HG03060 (cell line): ENCODE results near the gene EML6.

Experiments
- ATAC-seq: cut with Tn5 transposase; IDR thresholded peaks from one replicate; pipeline ENCODE4 v1.9.1; 2021; ENCODE audit warnings: low read depth, moderate number of reproducible peaks; ENCODE audit not compliant: unreplicated experiment

Gene EML6

DNA sequence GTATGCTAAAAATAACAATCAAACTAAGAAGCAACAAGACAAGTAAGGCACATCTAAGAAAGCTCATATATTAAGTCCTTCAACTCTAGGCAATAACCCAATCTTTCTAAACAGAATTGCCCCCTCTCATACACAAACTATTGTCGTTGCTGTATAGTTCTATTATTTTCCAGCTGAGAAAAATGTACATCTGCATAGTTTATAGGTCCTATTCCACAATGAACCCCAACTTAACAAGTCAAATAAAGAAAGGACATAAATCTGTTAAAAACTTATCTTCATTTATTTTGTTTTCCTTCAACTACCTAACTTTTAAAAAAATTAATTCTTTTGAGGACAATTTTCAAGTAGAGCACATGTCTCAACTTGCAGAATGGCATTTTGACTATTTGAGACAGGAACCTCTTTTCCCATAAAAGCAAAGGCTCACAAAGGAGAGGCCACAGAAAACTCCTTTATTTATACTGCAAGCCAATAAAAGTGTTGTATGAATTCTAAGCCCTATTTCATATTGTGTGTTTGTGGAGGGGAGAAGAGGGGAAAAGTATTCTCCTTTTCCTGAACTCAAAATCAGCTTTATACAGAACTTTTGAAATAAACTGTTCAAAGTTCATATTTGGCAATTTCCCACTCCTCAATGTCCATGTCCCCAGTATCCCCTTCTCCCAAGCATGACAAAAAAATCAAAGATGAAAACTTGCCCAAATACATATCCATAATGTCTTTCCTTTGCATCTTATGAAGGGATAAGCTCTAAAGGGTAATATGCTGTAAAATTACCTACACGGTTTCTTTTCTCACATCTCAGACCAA lies 289.4 kb downstream of the EML6 start:
- no peak for ATAC-seq

GRCh38 chr2:55013936-55014335 lies 290.5 kb downstream of the EML6 start:
- ATAC-seq: no peak

DNA sequence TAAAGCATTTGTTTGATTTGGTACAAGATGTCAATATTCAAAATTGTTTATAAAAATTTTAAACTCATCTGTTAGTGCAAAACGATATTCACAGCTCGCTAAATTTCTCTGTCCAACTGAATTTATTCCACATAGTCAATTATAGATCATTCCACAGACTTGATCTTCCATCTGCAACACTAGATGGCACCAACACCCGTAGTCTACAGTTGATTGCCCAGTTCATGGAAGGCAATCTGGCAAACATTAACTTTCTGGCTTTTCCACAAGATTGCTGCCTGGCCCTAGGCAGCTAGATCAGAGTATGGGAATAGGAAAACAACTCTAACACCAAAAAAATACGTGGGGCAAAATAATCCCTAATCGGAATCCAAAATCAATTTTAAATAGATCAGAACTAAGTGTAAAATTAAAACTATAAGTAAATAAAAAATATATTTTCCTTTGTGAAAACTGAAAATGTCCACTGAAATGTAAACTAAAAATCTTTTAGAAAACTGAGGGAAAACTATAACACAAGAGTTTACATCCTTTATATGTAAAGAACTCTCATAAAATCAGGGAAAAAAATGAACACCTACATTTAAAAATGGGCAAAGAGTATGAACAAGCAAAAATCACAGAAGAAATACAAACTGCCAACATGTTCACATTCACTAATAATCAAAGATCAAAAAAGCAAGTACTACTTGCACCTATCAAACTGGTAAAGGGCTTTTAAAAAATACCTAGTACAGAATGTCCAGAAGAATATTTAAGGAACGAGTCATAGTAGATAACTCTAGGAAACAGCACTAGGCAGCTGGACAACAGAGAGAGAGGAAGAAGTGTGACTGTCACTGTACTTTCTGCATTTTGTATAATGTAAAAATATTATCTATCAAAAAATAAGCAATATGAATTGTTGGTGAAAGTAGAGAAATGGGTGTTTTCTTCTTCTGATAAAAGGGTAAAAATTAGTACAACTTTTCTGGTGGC lies 291.8 kb downstream of the EML6 start:
- ATAC-seq: no peak

DNA sequence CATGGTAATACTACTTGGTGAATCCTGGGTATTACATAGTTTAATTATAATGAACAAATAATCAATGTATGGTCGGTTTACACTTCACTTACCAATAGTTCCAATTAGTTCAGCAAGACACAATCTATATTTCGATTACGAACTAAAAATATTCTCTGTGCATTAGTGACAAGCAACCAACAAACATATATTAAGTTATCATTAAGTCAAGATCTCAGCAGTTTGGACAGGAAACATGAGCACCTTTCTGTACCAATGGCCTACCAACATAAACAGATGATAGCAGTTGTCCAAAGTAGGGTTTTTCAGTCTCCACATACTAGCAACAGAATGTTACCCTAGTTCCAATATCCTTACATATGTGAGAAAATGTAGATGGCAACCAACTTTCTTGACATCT lies 294.0 kb downstream of the EML6 start:
- no peak for ATAC-seq

DNA sequence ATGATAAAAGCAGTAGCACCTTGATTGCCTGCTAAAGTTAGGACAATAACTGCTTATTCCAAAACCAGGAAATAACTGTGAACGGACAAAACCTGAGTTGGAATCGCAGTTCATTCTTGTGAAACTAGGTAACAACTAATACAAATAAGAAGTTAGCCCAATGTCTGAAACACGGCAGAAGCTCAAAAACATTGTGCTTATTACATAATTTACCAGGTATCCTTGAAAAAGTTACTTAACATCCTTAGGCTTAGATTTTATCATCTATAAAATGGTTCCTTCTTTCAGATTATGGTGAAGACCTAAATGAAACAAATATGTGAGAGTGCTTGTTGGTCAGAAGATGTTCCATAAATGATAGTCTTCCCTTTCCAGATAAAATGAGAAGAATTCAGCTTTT lies 294.4 kb downstream of the EML6 start:
- no peak for ATAC-seq

- ATAC-seq: no peak
Observed at GRCh38 chr2:55018619-55019018, 295.2 kb downstream of the EML6 start.

GRCh38 chr2:55019526-55020258 lies 296.2 kb downstream of the EML6 start:
- ATAC-seq: no peak
